ENCODE results near the gene SOBP. TPM values are rescaled to one million over a fixed set of nuclear protein-coding genes. Genes with fewer than 3 reads are reported as not detected.

Gene SOBP
- total RNA-seq, 1 experiment from 2014 or later = 0.22 TPM

- no peaks in the 10 kb centered on the region for H4K20me1 ChIP-seq (ENCODE audit: insufficient read depth)
- ChIA-PET POLR2A (ENCODE audit: unreplicated experiment) (no interaction called here), CTCF (no interaction called here)
- H3K4me3 ChIP-seq = no peak overlapping the region
- TF ChIP-seq EZH2 (IDR thresholded peaks at IDR 0.05; ENCODE audit: low read depth) = no peak
- TF ChIP-seq, protein P1, sequence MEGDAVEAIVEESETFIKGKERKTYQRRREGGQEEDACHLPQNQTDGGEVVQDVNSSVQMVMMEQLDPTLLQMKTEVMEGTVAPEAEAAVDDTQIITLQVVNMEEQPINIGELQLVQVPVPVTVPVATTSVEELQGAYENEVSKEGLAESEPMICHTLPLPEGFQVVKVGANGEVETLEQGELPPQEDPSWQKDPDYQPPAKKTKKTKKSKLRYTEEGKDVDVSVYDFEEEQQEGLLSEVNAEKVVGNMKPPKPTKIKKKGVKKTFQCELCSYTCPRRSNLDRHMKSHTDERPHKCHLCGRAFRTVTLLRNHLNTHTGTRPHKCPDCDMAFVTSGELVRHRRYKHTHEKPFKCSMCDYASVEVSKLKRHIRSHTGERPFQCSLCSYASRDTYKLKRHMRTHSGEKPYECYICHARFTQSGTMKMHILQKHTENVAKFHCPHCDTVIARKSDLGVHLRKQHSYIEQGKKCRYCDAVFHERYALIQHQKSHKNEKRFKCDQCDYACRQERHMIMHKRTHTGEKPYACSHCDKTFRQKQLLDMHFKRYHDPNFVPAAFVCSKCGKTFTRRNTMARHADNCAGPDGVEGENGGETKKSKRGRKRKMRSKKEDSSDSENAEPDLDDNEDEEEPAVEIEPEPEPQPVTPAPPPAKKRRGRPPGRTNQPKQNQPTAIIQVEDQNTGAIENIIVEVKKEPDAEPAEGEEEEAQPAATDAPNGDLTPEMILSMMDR (conservative IDR thresholded peaks at IDR 0.05) = no peak
- H3K79me2 ChIP-seq (ENCODE audit: low read depth) = no peaks in the 10 kb centered on the region
- intact Hi-C loops (cut with micrococcal nuclease; ENCODE audit: unreplicated experiment) = no loop called here
- H3K4me2 ChIP-seq = 0 out of 2 replicates have a peak overlapping the region, but pooled peaks have one; percentile 7
- DNase-seq = no peak
- no peaks in the 10 kb centered on the region for H3K9me3 ChIP-seq (ENCODE audit: insufficient read depth, low read depth)
- H3F3A ChIP-seq (ENCODE audit: insufficient read depth, low read depth) = no peaks in the 10 kb centered on the region
- peaks cover 19% of the 10 kb centered on the region for H3K4me1 ChIP-seq (replicated peaks; ENCODE audit: insufficient read depth)
- no TSS peak for BruUV-seq (replicated peaks)
- H3K27me3 ChIP-seq (ENCODE audit: insufficient read depth, low read depth) = no peaks in the 10 kb centered on the region
- H3K27ac ChIP-seq = no peak overlapping the region
- H3K36me3 ChIP-seq (ENCODE audit: low read depth) = no peaks in the 10 kb centered on the region
- H2AFZ ChIP-seq = no peak overlapping the region
- H3K9me2 ChIP-seq (ENCODE audit: insufficient read depth) = no peaks in the 10 kb centered on the region
Observed at GRCh38 chr6:107666981-107667601, 177.2 kb downstream of the SOBP start.

GRCh38 chr6:107667790-107668189 is 177.9 kb downstream of the SOBP start:
- H3K9me2 ChIP-seq (ENCODE audit: insufficient read depth) = no peaks in the 10 kb centered on the region
- DNase-seq = no peak
- H3K36me3 ChIP-seq (ENCODE audit: low read depth) = no peaks in the 10 kb centered on the region
- no peak overlapping the region for H3K4me2 ChIP-seq
- no peak overlapping the region for H3K4me3 ChIP-seq
- ChIA-PET POLR2A (ENCODE audit: unreplicated experiment) (no interaction called here), CTCF (no interaction called here)
- H3K27ac ChIP-seq = no peak overlapping the region
- peaks cover 19% of the 10 kb centered on the region for H3K4me1 ChIP-seq (replicated peaks; ENCODE audit: insufficient read depth)
- H3F3A ChIP-seq (ENCODE audit: insufficient read depth, low read depth) = no peaks in the 10 kb centered on the region
- H3K27me3 ChIP-seq (ENCODE audit: insufficient read depth, low read depth) = no peaks in the 10 kb centered on the region
- intact Hi-C loops (cut with micrococcal nuclease; ENCODE audit: unreplicated experiment) = no loop called here
- H3K79me2 ChIP-seq (ENCODE audit: low read depth) = no peaks in the 10 kb centered on the region
- BruUV-seq (replicated peaks) = no TSS peak
- H4K20me1 ChIP-seq (ENCODE audit: insufficient read depth) = no peaks in the 10 kb centered on the region
- no peak overlapping the region for H2AFZ ChIP-seq
- no peaks in the 10 kb centered on the region for H3K9me3 ChIP-seq (ENCODE audit: insufficient read depth, low read depth)
- TF ChIP-seq, protein P1 (conservative IDR thresholded peaks at IDR 0.05) = no peak
- TF ChIP-seq EZH2 (IDR thresholded peaks at IDR 0.05; ENCODE audit: low read depth) = no peak

DNA sequence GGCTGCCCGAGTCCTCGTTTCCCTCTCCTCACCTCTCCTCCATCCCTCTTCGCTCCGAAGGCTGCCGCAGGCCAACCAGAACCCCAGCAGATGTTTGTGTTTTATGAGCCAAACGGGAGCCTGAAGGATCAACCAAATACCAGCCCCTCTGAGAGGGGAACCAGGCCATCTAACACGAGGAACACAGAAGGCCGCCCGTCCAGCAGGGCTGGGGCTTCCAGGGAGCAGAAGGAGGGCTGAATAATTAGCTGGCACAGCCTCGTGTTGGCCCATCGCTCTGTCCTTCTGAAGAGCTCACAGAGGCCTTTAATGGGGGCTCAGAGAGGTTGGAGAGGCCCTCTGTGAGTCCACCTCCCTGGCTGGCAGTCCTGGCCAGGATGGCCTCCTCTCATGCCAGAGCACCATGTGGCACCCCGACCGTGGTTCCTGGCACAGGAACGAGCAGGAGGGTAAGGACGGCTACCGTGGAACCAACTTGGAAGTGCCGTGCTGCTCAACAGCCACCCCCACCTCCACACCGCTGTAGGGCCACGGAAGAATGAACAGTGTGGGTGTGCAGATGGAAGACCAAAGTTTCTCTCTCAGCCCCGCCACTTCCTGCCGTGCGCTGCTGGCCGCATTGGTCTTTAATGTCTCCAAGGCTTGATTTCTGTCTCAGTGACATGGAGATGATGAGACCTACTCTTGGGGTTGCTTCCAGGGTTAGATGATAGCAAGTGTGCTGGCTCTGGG is 179.0 kb downstream of the SOBP start:
- Histone ChIP-seq H3K4me2 (no peak overlapping the region), H4K20me1 (ENCODE audit: insufficient read depth) (no peaks in the 10 kb centered on the region), H3K9me3 (ENCODE audit: insufficient read depth, low read depth) (no peaks in the 10 kb centered on the region), H3K27me3 (ENCODE audit: insufficient read depth, low read depth) (no peaks in the 10 kb centered on the region), H3K36me3 (ENCODE audit: low read depth) (no peaks in the 10 kb centered on the region), H3K4me3 (no peak overlapping the region), H2AFZ (no peak overlapping the region), H3K9me2 (ENCODE audit: insufficient read depth) (no peaks in the 10 kb centered on the region), H3K4me1 (replicated peaks; ENCODE audit: insufficient read depth) (peaks cover 19% of the 10 kb centered on the region), H3K79me2 (ENCODE audit: low read depth) (no peaks in the 10 kb centered on the region), H3K27ac (no peak overlapping the region), H3F3A (ENCODE audit: insufficient read depth, low read depth) (no peaks in the 10 kb centered on the region)
- BruUV-seq (replicated peaks) = no TSS peak
- POLR2A ChIA-PET (ENCODE audit: unreplicated experiment) = no interaction called here
- intact Hi-C loops (cut with micrococcal nuclease; ENCODE audit: unreplicated experiment) = no loop called here
- CTCF ChIA-PET = no interaction called here
- no peak for DNase-seq
- TF ChIP-seq EZH2 (IDR thresholded peaks at IDR 0.05; ENCODE audit: low read depth) = no peak
- TF ChIP-seq, protein P1 (conservative IDR thresholded peaks at IDR 0.05) = no peak

Measured in PC-9 (cell line).